Measurements from ENCODE around the gene AFAP1L2. TPM values are rescaled to one million over a fixed set of nuclear protein-coding genes. Genes with fewer than 3 reads are reported as not detected.

The AFAP1L2 gene
- total and polyA plus RNA-seq, 2 donors (not counting 1 experiment from before 2014, with no cell fraction given), result 4.7 to 4.9 TPM

Small RNA genes within 50 kb of the gene (small RNA-seq; reads per million reads assigned to genes)
- not detected for gene RN7SL384P (ENCODE audit: insufficient read length, low read depth, low replicate concordance)

Other genes with a start within 250 kb of the AFAP1L2 start
- gene CCDC186, start 230.3 kb downstream of the AFAP1L2 start, total RNA-seq, result 31.5 and 33.8 TPM in 2 replicates
- gene CCDC186, start 230.3 kb downstream of the AFAP1L2 start, polyA plus RNA-seq, result 8.0 and 13.5 TPM in 2 replicates
- 0.22 and 0.29 TPM in 2 replicates for gene TDRD1, start 225.1 kb downstream of the AFAP1L2 start, total RNA-seq
- 0.03 and 0.10 TPM in 2 replicates for gene TDRD1, start 225.1 kb downstream of the AFAP1L2 start, polyA plus RNA-seq
- not detected in 2 replicates for gene VWA2, start 165.2 kb downstream of the AFAP1L2 start, total RNA-seq
- gene VWA2, start 165.2 kb downstream of the AFAP1L2 start, polyA plus RNA-seq, result not detected in 2 replicates